Measurements from ENCODE around the gene BLZF1.

GRCh38 chr1:169367096-169367685 lies 804 bp upstream of the BLZF1 start:
- TF ChIP-seq CTCF (IDR thresholded peaks at IDR 0.05), result no peak
- TF ChIP-seq POLR2A (IDR thresholded peaks at IDR 0.05; ENCODE audit: low read depth), result no peak

All from esophagus muscularis mucosa (tissue), 3 donors.